GM21528 (cell line): ENCODE measurements around the gene ZNF185.

ENCODE experiments used
- ATAC-seq: cut with Tn5 transposase; IDR thresholded peaks from one replicate; pipeline ENCODE4 v1.9.1; 2021; ENCODE audit warnings: mild to moderate bottlenecking, moderate library complexity; ENCODE audit not compliant: unreplicated experiment, low FRiP score

The ZNF185 gene

DNA sequence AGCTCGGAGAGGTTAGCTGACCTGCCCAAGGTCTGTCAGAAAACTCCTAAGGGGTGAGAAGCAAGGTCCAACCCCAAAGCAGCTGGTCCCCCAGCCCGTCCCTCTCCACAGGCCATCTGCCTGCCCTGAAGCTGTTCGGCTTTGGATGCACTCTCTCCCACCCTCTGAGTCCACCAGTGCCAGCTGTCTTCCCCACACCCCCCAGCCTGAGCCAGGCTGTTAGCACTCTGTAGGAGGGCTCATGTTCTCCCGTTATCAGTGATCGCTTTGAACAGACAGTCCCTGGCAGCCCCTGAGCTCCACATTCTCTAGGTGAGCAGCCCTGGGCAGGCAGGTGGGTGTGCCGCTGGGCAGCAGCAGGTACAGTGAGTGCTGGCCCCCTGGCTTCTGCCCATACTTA, 16.0 kb downstream of the ZNF185 start:
- ATAC-seq = no peak

DNA sequence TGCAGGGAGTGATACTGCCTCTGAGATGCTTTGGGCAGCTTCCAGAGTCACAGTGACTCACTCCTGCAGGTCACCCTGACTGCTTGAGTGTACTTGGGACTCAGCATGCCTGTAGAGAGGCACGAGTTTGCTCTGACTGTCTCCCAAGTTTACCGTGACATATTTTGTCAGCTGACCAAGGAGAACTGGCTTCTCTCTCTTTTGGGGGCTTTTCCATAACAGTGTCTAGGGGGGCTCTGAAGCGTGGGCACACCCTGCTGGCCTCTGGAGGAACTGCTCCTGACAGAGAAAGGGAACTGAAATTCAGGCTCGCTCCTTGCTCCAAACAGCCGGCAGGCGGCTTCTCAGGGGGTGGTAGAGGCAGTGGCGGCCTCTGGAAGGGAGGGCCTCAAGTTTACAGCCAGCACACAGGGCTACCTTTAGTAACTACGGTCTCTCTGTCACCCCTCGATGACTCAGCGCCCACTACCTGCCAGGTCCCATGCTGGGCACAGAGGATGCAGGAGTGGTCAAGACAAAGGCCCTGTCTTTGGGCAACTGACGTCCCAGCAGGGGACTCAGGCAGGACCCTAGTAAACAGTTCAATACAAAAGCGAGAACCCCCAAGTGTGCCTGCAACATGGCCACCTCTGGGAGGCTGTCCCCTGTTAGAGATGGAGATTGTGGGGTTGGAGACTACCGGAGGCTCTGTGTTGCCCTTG, 17.8 kb downstream of the ZNF185 start:
- ATAC-seq = peak; percentile 68

DNA sequence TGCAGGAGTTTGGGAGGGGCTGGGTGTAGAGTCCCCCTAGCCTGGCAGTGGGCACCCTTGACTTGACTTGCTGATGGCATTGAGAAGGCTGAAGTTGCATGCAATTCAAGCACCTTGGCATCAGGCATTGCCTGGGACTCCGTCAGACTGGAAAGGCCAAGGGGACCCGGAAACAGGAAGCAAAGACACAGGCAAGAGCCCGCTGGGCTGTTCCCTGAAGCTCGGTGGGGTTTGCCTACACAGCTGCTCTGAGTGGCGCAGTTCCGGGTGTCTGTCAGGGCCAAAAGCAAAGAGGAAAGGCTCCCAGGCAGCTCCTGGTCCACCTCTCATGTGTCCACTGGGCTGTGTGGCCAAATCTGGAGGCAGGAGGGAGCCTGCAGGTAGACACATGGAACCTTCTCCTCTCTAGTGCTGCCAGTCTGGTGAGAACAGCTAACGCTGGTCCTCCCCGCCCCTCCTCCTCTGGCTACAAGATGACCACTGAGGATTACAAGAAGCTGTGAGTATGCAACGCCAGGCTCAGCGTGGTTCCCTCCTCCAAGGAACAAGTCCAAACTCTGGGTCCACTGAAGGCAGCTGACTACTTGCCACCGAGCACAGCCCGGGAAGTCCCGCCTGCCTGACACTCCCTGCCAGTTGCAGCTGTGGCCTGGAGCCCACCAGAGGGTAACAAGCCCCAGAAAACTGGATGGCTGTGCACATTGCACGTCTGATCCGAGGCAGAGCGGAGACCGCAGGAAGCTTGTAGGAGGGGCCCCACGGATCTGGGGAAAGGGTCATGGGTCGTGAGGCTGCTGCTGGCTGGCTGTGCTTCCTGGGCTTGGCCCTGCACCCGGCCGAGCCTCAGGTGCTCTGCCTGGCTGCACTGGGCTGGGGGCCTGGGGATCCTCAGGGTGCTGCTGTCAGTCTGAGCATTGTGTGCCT, 20.1 kb downstream of the ZNF185 start:
- ATAC-seq = no peak

DNA sequence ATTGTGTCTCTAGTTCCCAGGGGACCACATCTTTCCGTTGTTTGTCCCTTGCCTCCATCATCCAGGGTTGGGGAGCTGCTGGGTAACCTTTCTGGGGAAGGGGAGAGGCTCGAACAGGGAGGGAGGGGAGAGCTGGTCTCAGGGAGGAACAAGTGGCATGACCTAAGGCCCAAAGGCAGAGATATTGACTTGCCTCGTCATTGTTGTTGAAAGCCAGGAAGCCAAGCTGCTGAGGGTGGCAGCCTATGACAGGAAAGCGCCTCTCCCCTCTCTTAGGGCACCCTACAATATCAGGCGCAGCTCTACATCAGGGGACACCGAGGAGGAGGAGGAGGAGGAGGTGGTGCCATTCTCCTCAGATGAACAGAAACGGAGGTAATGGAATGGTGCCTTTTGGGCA, 20.8 kb downstream of the ZNF185 start:
- ATAC-seq = no peak

DNA sequence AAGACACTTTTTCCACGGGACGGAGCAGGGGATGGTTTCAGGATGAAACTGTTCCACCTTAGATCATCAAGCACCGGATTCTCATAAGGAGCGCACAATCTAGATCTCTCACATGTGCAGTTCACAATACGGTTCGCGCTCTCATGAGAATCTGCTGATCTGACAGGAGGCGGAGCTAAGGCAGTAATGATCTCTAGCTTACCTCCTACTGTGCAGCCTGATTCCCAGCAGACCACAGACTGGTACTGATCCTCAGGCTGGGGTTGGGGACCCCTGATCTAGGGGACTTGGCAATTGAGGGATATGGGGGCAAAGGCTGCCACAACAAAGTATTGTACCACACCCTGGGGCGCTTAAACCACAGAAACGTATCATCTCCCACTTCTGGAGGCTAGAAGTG, 25.7 kb downstream of the ZNF185 start:
- ATAC-seq = no peak

DNA sequence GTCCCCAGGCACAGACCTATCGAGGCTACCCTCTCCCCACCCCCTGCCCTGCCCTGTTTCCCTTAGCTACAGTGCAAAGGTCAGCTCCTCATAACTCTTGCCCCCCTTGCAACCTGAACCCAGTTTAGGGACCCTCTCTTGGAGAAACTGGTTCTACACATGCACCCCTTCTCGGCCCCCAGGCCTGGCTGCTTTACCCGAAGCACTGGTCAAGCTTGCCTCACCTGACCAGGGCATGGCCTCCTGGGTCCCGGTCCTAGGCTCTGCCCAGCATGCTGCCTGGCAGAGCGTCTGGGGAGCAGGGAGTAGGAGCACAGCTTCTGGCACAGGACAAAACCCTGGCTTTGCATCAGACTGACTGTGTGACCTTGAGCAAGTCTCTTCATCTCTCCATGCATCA, 28.0 kb downstream of the ZNF185 start:
- no peak for ATAC-seq

DNA sequence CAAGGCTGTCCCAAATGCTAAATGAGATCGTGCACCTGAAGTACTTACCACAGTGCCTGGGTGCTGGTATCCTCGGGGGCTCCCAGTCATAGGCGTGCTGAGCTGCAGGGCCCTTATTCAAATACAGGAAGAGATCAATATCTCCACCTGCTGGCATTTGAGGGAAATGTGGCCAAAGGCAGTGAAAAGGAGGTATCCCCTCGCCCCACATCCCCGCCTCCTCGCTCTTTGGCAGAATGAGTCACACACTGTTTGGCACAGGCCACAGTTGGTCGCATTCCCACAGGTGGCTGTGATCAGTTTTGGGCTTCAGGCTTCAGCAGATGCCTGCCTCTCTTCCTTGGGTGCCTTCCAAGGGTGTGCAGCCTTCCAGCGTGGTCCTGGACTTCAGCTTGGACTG, 28.4 kb downstream of the ZNF185 start:
- ATAC-seq = no peak

DNA sequence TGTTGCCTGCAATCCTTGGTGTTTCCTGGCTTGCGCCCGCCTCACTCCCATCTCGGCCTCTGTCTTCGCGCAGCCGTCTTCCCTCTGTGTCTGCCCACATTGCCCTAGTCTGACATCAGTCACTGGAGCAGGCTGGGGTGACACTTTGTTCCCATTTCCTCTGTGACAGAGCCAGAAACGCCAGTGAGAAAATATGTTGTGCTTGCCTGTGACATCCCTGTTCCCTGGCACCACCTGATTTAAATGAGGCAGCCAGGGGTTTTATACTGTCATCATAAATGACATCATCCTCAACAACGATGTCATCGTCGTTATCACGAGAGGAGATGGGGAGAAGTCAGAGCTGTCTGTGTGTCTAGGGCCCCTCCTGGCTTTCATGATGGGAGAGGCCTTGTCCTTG, 29.1 kb downstream of the ZNF185 start:
- ATAC-seq = no peak

DNA sequence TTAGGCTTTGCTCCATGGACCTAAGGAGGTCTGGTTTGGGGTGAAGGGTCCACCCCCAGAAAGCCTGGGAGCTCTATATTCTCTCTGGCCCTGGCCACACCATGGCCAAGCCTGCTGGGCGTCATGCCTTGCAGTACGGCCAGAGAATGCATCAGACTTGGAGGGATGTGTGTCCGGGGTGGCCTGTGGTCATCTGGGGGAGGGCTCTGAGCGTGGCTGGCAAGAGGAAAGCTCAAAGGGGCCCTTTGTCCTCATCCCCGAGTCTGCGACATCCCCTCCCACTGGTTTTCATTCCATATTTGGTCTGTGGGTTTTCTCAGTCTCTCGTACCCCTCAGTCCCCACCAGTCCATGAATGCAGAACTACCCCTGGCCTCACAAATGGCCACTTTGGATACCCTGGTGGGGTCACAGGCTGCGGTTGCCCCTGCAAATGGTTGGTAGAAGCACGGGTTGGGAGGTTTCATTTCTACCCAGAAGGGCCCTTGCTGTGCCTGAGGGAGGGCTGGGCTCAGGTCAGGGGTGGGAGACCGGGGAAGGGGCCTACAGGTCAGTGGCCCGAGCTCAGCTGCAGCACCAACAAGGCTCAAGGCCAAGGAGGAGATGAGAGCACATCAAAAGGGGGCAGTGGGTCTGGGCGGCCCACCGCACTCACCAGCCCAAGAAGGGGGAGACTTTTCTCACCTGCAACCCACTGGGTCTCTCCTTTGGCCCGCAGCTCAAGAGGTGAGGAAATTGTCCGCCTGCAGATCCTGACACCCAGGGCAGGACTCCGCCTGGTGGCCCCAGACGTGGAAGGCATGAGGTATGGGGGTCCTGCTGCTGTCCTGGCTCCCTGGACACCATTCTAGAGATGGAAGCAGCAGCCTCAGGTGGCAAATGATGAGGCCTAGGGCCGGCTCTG, 30.2 kb downstream of the ZNF185 start:
- no peak for ATAC-seq

DNA sequence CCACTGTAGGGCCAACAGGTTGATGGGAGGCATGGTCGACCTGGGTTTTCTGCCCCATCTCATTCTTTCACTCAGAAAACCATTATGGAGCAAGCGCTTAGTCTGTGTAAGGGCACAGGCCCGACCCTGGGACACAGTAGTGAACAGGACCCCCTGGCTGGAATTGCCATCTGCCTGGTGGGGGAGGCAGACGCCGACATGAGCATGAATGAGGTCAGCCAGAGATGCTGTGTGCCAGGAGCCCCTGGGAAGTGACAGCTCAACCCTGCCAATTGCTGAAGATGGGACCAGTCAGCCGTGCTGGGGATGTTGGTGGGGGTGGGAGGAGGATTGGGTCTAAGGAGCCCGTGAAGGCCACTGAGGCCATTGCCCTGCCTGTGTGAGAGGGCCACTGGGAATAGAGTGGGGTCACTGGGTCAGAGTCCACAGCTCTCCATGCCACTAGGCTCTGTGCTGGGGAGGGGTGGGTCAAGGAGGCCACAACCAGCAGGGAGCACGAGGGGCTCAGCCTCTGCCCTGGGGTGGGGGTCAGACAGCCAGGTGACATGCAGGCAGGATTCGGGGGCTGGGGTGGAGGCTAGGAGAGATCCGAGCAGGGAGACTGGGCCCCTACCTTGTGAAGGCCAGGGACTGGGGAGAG, 31.0 kb downstream of the ZNF185 start:
- ATAC-seq = no peak

DNA sequence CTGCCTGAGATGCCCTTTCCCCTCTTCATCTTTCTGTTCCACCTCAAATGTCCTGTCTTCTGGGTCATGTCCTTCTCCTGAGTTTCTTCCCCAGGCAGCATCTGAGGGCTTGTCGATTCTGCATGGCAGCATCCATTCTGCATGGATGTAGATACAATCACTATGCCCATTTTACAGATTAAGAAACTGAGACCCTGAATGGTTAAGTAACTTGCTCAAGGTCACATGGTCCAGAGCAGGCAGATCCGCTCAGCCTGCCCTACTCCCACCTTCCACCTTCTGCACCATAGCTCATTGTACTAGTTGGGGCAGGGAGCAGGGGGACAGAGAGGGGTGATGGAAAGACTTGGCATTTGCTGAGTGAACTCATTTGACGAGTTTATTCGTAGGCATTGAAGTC, 32.0 kb downstream of the ZNF185 start:
- no peak for ATAC-seq

DNA sequence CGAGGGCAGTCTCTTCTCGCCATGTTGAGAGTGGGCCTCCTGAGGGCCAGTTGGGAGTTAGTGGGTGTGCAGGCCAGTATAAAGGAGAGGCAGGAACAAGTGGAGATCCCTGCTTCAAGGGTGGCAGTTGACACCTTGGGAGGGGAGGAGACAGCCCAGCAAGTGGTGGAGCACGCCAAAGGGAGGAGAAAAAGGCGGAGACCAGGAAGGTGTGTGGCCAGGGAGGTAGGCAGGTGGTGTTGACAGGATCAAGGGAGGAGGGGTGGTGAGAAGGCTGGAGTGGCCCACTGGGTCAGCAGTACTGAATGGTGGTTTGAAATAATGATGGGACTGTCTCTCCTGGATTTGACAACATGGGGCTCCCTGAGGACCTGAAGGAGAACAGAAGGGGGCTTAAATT, 32.6 kb downstream of the ZNF185 start:
- no peak for ATAC-seq

DNA sequence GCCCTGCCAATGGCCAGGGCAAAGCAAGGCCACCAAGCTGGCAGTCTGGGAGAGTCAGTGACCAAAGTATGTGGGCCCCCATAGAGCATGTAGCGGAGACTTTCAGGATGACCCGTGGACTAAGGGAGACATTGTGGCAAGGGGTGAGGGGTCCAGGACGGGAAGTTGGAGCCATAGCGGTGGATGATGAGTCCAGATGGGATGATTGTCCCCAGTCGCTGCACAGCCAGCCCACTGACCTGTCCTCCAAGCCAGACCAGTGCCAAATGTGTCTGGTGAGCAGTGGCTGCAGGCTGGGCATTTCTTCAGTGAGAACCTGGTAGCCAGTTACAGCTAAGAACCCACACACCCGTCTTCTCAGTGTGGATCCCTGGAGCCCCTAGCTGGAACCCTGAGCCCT, 34.3 kb downstream of the ZNF185 start:
- ATAC-seq = no peak

DNA sequence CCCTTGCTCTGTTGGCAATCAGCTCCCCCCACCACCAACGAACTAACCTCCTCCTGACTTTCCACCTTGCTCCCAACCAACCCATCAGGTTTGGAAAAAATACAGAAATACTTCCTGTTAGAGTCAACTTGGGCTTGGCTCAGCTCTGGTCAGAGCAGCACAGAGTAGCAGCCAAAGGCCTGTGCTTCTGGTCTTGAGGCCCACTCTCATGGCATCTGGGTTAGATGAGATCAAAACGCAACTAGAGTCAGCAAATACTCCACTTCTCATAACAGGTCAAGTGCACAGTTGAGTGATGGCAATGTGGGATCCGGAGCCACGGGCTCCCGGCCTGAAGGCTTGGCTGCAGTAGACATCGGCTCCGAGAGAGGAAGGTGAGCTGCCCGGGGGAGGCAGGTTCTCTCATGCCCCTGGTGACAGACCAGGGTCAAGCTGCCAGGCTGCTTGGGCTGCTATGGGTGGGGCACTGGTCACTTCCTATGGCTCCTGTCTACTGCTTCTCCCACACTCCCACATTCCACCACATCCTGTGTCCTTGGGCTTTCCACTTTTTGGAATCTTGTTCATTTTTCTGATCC, 34.8 kb downstream of the ZNF185 start:
- no peak for ATAC-seq

DNA sequence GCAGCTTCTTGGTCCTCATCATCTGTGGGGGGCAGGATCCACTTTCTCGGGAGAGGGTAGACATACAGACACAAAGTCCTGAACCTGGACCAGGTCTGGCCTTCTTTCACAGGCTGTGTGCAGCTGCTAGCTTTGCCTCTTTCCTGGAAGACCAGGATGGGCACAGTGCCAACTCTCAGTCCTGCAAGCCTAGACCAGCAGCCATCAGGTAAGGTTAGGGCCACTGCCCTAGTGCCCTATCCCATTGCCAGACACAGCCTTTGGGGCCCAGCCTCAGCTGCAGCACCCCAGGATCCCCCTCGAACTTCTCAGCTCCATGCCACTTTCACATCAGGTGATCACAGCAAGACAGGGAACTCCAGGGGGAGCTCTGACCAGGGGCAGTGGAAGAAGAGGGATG, 38.4 kb downstream of the ZNF185 start:
- ATAC-seq = no peak

DNA sequence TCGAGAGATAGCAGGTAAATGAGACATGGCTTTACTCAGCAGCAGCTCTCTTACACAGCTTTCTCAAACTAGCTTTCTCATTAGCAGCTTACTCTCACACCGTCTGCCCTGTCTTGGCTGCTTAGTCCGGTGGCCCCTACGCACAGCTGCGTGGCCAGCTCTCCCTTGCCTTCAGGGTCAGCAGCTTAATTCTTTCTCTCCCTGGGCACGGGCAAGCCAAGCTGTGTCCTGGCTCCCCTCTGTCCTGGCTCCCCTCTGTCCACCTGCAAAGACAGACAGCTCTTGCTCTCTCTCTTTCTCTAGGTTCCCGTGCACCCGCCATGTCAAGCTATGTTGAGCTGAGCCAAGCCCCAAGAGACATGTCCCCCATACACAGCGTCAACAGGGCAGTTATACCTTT, 39.4 kb downstream of the ZNF185 start:
- no peak for ATAC-seq

DNA sequence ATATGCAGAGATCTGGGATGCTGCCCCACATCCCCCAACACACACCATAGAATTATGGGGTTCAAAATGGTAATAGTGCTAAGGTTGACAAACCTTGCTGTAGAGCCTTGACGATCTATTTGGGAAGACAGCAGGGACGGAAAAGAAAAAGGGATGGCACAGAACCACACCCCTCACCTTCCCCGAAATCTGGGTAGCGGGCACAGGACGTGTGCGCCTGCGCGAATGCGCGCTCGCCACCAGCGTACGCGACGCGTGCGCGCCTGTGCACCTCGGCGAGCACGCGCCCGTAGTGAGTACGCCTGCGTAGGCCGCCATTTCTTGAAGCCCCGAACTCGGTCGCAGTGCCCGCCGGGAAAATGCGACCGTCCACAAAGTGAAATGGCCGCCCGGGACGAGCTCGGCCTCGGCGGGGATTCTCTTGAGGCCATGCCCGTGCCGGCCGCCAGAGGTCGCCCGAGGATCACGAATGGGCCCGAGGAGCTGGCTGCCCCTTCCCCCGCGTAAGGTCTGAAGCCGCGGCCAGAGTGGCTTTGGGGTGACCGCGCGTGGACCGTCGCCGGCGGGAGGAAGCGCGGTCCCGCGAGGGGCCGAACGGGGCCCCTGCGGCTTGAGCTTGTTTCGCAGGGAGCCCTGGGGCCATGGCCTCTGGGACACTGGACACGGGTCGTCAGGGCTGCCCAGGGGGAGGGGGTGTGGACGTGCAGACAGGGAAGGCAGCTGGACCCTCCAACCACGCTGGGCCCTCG, 43.6 kb downstream of the ZNF185 start:
- peak; percentile 93 for ATAC-seq

DNA sequence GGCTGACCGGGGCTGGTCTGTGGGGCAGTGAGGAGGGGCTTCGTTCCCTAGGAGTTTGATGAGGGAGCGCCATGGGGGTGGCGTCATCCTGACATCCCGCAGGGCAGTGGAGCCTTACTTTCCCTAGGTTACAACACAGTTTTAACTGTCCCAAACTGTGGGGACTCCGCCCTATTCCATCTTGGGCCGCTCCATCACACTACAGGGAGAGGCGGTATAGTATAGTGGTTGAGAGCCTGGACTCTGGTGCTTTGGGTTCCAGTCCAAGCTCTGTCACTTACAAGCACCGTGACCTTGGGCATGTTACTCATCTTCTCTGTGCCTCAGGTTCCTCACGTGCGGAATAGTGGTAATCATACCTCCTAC, 44.2 kb downstream of the ZNF185 start:
- no peak for ATAC-seq

DNA sequence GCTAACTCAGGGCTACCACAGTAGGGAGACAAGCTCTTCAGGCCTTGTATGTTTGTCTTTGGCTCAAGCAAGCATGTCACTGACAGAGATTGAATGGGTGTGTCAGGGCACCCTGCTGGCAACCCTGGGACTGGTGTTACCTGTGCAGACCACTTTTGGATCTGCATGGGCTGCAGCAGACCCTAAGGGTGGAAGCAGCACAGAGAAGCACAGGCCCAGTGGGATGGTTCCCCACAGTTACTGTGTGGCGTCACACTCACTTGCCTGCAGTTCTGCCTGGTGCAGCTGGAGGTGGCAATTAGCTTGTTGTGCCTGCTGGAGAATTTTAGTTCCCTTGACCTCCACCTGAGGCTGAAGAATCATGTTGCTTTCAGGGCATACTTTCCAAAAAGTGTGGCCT, 46.0 kb downstream of the ZNF185 start:
- ATAC-seq = no peak
